H1 (cell line): Measurements from ENCODE around the gene OSBPL9. TPM values are rescaled to one million over a fixed set of nuclear protein-coding genes. Genes with fewer than 3 reads are reported as not detected.

ENCODE experiments used
- ATF3 ChIP-seq: IDR thresholded peaks from 2 replicates; pipeline ENCODE4 v1.6.1; 2011; ENCODE audit warnings: low read depth, mild to moderate bottlenecking, low read length; ENCODE audit not compliant: insufficient read depth
- BCL11A ChIP-seq, 2 experiments: IDR thresholded peaks; one replicate each; pipeline ENCODE4 v1.6.1; 2011; ENCODE audit warnings: low read depth in 2 of 2, low read length in 2 of 2, mild to moderate bottlenecking in 2 of 2
- CBX8 ChIP-seq: fragments of 300-800, 300-1000 bp; sonication (generic); IDR thresholded peaks from 2 replicates; pipeline ENCODE4 v1.7.1; 2016; ENCODE audit warnings: low read depth, low read length, borderline replicate concordance
- CHD1 ChIP-seq: IDR thresholded peaks from 2 replicates; pipeline ENCODE4 v1.6.1; 2012; ENCODE audit warnings: low read depth, low read length, improper control_type of control experiment
- EP300 ChIP-seq, 2 experiments: IDR thresholded peaks; 1 replicate in 1 of 2; 2 replicates in 1 of 2; pipeline ENCODE4 v1.6.1; 2011 to 2012; ENCODE audit warnings: low read depth in 2 of 2, low read length in 2 of 2, mild to moderate bottlenecking in 2 of 2, borderline replicate concordance in 1 of 2, inconsistent platforms in 1 of 2, moderate library complexity in 1 of 2
- EZH2 ChIP-seq: fragments of 200-600 bp; sonication (generic); IDR thresholded peaks from 2 replicates; pipeline ENCODE4 v1.7.1; 2012; ENCODE audit warnings: low read depth, mild to moderate bottlenecking, moderate library complexity, low read length, inconsistent platforms; ENCODE audit not compliant: severe bottlenecking
- KDM5A ChIP-seq: fragments of 200-600 bp; IDR thresholded peaks from 2 replicates; pipeline ENCODE4 v1.7.1; 2012; ENCODE audit warnings: mild to moderate bottlenecking, low read length, inconsistent platforms, mixed read lengths
- NANOG ChIP-seq: IDR thresholded peaks from 2 replicates; pipeline ENCODE4 v1.6.1; 2011; ENCODE audit warnings: low read length, low read depth, mild to moderate bottlenecking, inconsistent platforms; ENCODE audit not compliant: insufficient read depth, poor library complexity, severe bottlenecking
- NRF1 ChIP-seq: IDR thresholded peaks from 2 replicates; pipeline ENCODE4 v1.6.1; 2011; ENCODE audit warnings: mild to moderate bottlenecking, low read depth, low read length, improper control_type of control experiment
- SP2 ChIP-seq: IDR thresholded peaks from 2 replicates; pipeline ENCODE4 v1.6.1; 2012; ENCODE audit warnings: mild to moderate bottlenecking, low read length, inconsistent platforms
- polyA plus RNA-seq, 7 experiments: library from polyadenylated mRNA; depleted of rRNA in 3 of 7; stranded (reverse) in 5 of 7; unstranded in 2 of 7; fragments of >200 nt in 5 of 7; fragments of 200-250 nt in 2 of 7; gene quantifications; 1 replicate in 5 of 7; 2 replicates in 1 of 7; 4 replicates in 1 of 7; pipeline versions ENCODE4 v1.2.1 to v1.2.3, GENCODE V29; 2011 to 2013; ENCODE audit warnings: missing spikeins in 2 of 7, mixed read lengths in 2 of 7
- total RNA-seq: library from RNA; stranded (reverse); fragmentation: NEBNext Ultra II Directional; extraction: Animal tissue kit (Norgen Biotek cat#: 25700); gene quantifications from 2 replicates; pipeline ENCODE4 v1.2.1, GENCODE V29; 2021
- TF ChIP-seq, protein P1 (sequence below): fragments of 300-600 bp; sonication (generic); IDR thresholded peaks from 2 replicates; pipeline ENCODE4 v1.7.1; 2012; ENCODE audit warnings: low read length, moderate library complexity, mild to moderate bottlenecking, inconsistent platforms; ENCODE audit not compliant: insufficient replicate concordance

OSBPL9 gene
- total and polyA plus RNA-seq, 2 of the 8 experiments (the other 6 are each of a cell fraction or from before 2014, with no cell fraction given) = 58.2 to 71.6 TPM

- TF ChIP-seq, protein P1, sequence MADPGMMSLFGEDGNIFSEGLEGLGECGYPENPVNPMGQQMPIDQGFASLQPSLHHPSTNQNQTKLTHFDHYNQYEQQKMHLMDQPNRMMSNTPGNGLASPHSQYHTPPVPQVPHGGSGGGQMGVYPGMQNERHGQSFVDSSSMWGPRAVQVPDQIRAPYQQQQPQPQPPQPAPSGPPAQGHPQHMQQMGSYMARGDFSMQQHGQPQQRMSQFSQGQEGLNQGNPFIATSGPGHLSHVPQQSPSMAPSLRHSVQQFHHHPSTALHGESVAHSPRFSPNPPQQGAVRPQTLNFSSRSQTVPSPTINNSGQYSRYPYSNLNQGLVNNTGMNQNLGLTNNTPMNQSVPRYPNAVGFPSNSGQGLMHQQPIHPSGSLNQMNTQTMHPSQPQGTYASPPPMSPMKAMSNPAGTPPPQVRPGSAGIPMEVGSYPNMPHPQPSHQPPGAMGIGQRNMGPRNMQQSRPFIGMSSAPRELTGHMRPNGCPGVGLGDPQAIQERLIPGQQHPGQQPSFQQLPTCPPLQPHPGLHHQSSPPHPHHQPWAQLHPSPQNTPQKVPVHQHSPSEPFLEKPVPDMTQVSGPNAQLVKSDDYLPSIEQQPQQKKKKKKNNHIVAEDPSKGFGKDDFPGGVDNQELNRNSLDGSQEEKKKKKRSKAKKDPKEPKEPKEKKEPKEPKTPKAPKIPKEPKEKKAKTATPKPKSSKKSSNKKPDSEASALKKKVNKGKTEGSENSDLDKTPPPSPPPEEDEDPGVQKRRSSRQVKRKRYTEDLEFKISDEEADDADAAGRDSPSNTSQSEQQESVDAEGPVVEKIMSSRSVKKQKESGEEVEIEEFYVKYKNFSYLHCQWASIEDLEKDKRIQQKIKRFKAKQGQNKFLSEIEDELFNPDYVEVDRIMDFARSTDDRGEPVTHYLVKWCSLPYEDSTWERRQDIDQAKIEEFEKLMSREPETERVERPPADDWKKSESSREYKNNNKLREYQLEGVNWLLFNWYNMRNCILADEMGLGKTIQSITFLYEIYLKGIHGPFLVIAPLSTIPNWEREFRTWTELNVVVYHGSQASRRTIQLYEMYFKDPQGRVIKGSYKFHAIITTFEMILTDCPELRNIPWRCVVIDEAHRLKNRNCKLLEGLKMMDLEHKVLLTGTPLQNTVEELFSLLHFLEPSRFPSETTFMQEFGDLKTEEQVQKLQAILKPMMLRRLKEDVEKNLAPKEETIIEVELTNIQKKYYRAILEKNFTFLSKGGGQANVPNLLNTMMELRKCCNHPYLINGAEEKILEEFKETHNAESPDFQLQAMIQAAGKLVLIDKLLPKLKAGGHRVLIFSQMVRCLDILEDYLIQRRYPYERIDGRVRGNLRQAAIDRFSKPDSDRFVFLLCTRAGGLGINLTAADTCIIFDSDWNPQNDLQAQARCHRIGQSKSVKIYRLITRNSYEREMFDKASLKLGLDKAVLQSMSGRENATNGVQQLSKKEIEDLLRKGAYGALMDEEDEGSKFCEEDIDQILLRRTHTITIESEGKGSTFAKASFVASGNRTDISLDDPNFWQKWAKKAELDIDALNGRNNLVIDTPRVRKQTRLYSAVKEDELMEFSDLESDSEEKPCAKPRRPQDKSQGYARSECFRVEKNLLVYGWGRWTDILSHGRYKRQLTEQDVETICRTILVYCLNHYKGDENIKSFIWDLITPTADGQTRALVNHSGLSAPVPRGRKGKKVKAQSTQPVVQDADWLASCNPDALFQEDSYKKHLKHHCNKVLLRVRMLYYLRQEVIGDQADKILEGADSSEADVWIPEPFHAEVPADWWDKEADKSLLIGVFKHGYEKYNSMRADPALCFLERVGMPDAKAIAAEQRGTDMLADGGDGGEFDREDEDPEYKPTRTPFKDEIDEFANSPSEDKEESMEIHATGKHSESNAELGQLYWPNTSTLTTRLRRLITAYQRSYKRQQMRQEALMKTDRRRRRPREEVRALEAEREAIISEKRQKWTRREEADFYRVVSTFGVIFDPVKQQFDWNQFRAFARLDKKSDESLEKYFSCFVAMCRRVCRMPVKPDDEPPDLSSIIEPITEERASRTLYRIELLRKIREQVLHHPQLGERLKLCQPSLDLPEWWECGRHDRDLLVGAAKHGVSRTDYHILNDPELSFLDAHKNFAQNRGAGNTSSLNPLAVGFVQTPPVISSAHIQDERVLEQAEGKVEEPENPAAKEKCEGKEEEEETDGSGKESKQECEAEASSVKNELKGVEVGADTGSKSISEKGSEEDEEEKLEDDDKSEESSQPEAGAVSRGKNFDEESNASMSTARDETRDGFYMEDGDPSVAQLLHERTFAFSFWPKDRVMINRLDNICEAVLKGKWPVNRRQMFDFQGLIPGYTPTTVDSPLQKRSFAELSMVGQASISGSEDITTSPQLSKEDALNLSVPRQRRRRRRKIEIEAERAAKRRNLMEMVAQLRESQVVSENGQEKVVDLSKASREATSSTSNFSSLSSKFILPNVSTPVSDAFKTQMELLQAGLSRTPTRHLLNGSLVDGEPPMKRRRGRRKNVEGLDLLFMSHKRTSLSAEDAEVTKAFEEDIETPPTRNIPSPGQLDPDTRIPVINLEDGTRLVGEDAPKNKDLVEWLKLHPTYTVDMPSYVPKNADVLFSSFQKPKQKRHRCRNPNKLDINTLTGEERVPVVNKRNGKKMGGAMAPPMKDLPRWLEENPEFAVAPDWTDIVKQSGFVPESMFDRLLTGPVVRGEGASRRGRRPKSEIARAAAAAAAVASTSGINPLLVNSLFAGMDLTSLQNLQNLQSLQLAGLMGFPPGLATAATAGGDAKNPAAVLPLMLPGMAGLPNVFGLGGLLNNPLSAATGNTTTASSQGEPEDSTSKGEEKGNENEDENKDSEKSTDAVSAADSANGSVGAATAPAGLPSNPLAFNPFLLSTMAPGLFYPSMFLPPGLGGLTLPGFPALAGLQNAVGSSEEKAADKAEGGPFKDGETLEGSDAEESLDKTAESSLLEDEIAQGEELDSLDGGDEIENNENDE = no peak
- no peak for TF ChIP-seq EZH2
- TF ChIP-seq NRF1 = no peak
- no peak for TF ChIP-seq SP2
- no peak for TF ChIP-seq ATF3
- no peak for TF ChIP-seq CHD1
- no peak for TF ChIP-seq KDM5A
- no peak for TF ChIP-seq CBX8
- no peak for TF ChIP-seq NANOG
- no peak for TF ChIP-seq EP300 (IDR thresholded peaks at IDR 0.05; ENCODE audit: borderline replicate concordance in 1 of 2, low read depth in 2 of 2, low read length in 2 of 2)
- no peak for TF ChIP-seq BCL11A (IDR thresholded peaks at IDR 0.05; ENCODE audit: low read depth in 2 of 2, low read length in 2 of 2)
Observed at GRCh38 chr1:51666478-51666877, 49.6 kb downstream of the OSBPL9 start (continued).
